MV-4-11 (cell line): ENCODE measurements around the gene MYD88.
"Not testable (repeated sequence)": the region's sequence is repeated elsewhere in the genome, so short reads cannot be mapped to it uniquely, and the experiment has no call there.

ENCODE experiments used
- DNase-seq: peaks from one replicate; lab custom pipeline; 2025; lab: John Stamatoyannopoulos, UW

Gene MYD88

GRCh38 chr3:38126121-38126892 is 12.2 kb upstream of the MYD88 start:
- DNase-seq: no peak

DNA sequence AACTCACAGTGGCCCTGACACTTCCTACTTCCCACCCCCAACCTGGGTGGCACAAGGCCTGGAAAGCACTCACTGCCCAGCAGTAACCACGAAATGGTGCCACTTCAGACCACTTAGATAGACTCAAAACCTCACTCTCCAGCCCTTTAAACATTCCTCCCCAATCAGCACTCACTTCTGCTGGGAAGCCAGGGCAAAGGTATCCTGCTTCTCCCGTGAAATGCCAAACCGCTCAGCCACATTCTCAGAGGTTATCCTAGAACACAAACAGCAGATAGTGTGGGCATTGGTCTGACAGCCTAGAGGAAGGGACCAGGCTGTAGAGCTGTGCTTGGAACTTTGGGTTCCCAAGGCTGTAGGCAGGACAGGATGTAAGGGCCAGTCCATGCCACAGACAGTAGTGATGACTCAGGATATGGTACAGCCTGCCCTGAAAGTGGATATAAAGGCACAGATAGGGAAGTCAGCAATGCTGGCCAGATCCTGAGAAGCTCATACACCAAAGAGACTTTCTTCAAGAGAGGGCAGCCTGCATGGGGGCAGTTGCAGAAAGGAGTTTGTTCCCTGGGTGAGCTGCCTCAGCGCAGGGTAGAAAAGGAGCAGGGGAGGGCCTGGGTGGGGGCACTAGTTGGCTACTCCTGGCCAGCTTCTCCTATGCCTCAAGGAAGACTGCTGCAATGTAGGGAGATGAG is 10.7 kb upstream of the MYD88 start:
- peak; percentile 22 for DNase-seq

DNA sequence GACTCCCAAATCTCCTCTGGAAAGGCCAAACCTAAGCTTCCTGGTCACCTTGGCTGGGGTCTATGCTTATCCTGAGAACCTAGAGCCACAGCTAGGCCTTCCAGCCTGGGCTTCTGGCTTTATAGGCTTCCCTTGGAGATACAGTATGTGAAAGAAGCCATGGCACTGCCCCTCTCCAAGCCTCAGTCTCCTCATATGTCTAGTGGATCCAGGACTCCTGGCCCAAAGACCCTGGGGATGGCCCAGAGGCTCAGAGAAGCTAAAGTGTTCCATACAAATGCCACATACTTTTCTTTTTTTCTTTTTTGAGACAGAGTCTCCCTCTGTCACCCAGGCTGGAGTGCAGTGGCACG is 10.2 kb upstream of the MYD88 start:
- no peak for DNase-seq

GRCh38 chr3:38129058-38129457 is 9.4 kb upstream of the MYD88 start:
- no peak for DNase-seq

- no peak for DNase-seq
These were observed 7.8 kb upstream of the MYD88 start for GRCh38 chr3:38130631-38131065.

GRCh38 chr3:38131621-38132369 is 6.7 kb upstream of the MYD88 start:
- no peak for DNase-seq

- no peak for DNase-seq
These were observed 5.3 kb upstream of the MYD88 start for GRCh38 chr3:38133209-38133556.

DNA sequence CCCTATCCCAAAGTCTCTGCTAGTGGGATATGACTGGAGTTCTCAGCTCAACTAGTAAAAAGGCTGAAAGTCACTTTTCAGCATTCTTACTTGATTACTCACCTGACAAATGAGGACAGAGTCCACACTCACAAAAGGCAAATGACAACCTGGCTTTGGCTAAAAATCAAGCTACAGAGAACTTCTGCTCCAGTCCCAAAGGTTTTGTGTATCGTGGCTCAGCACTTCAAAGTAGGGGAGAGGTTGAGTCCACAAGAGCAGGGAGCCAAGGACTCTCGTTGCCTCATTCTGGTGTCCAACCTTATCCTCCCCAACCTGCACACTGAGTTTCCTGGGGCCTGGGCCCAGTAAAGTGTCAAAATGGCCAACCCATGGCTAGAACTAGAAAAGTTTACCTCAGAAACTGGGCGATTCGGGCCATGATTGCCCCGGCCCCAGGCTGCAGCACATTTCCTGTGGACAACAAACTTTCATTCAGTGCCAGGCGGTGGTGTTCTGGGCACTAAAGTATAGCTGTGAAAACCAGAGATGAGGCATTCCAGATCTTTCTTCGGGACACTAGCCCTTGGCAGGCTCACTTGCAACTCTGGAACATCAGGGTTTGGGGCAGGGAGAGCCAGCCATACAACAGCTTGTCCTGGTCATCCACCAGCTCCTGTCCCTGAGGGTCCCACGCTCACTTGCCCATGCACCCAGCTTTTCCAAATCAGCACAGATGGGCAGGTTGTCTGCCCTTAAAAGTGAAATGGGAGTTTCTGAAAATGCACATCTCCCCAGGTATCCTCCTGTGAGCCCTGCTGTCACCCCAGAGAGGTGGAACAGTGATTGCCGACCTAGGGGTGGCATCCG is 4.7 kb upstream of the MYD88 start:
- DNase-seq: no peak

DNA sequence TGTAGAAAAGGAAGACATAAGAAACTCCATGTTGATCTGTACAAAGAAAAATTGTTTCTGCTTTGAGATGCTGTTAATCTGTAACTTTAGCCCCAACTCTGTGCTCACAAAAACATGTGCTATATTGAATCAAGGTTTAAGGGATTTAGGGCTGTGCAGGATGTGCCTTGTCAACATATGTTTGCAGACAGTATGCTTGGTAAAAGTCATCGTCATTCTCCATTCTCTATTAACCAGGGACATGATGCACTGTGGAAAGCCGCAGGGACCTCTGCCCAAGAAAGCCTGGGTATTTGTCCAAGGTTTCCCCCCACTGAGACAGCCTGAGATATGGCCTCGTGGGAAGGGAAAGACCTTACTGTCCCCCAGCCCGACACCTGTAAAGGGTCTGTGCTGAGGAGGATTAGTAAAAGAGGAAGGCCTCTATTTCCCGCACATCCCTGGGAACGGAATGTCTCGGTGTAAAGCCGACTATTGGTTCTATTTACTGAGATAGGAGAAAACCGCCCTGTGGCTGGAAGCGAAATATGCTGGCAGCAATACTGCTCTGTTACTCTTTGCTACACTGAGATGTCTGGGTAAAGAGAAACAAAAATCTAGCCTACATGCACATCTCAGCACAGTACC is 3.8 kb upstream of the MYD88 start:
- not testable (repeated sequence) for DNase-seq

DNA sequence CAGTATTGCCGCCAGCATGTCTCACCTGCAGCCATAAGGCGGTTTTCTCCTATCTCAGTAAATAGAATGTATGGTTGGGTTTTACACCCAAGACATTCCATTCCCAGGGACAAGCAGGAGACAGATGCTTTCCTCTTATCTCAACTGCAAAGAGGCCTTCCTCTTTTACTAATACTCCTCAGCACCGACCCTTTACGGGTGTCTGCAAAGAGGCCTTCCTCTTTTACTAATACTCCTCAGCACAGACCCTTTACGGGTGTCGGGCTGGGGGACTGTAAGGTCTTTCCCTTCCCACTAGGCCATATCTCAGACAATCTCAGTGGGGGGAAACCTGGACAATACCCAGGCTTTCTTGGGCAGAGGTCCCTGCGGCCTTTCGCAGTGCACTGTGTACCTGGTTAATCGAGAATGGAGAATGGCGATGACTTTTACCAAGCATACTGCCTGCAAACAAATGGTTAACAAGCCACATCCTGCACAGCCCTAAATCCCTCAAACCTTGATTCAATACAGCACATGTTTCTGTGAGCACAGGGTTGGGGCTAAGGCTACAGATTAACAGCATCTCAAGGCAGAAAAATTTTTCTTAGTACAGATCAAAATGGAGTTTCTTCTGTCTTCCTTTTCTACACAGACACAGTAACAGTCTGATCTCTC is 2.7 kb upstream of the MYD88 start:
- peak; percentile 63 for DNase-seq

GRCh38 chr3:38136393-38136776 is 2.1 kb upstream of the MYD88 start:
- DNase-seq: no peak

DNA sequence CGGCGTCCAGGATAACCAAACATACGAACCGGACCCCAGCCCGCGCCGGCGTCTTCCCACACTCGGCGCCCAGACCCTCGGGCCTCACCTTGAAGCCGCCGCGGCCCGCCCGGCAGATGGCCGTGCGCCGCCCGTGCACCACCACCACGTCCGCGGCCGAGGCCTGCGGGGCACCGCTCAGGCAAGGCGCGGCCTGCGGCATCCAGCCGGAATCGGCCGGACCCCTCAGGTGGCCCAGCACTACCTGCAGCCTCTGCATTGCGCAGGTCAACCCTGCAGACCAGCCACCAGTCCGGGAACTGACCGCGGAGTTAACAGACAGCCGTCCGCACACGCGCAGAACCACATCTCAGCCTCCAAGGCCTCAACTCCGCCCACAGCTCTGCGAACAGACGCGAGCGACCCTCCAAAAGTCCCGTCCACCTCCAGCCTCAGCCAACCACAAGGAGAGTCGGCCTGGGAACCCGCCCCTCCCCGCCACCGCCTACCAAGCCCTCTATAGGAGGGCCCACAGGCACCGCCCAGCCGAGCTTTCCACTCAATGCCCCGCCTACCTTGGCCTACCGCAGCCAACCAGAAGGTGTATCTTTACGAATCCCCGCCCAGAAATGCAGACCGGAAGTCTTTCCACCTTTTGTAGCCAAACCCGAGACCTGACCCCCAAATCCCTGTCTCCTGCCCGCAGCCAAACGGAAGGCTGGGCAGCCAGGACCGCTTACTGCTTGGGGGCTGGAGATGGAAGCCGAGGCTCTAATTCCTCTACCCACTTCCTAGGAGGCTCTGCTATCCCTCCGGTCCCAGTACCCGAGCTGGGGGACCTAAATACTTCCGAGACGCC is 1.5 kb upstream of the MYD88 start, which contains the start of gene ACAA1:
ACAA1 (minus strand) TSS at position 351 of the 838 bp plus-strand sequence; CDS start at position 259, 92 bp downstream.
- DNase-seq: peak; percentile 99

GRCh38 chr3:38137615-38138348 is 679 bp upstream of the MYD88 start:
- no peak for DNase-seq

- no peak for DNase-seq
These were observed 730 bp downstream of the MYD88 start for GRCh38 chr3:38139191-38139590.

DNA sequence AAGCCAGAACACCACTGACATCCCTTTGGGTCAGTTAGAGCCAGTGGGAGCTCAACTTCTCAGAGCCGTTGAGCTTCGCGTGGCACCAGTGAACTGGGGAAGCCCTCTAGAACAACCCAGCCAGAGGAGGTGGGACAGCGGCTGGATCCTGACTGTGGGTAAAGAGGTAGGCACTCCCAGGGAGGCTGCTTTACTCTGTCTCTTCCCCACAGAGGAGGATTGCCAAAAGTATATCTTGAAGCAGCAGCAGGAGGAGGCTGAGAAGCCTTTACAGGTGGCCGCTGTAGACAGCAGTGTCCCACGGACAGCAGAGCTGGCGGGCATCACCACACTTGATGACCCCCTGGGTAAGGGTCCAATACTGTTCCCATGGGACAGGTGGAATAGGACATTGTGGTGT is 1.2 kb downstream of the MYD88 start:
- DNase-seq: no peak

DNA sequence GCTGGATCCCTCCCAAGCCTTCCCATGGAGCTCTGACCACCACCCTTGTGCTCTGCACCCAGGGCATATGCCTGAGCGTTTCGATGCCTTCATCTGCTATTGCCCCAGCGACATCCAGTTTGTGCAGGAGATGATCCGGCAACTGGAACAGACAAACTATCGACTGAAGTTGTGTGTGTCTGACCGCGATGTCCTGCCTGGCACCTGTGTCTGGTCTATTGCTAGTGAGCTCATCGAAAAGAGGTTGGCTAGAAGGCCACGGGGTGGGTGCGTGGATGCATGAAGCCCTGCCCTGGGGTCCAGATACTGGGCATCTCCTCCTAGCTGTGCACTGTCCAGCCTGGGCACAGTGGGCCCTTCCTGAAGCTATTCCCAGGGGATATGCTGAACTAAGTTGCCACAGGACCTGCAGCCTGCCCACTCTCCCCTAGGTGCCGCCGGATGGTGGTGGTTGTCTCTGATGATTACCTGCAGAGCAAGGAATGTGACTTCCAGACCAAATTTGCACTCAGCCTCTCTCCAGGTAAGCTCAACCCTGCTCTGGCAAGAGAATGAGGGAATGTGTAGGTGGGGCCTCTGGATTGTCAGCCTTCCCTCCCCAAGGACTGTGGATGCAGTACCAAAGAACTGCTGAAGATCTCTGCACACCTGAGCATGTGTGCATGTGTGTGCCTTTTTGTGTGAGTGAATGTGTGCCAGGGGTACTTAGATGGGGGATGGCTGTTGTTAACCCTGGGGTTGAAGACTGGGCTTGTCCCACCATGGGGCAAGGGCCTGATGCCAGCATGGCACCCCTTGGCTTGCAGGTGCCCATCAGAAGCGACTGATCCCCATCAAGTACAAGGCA is 2.1 kb downstream of the MYD88 start:
- DNase-seq: no peak

DNA sequence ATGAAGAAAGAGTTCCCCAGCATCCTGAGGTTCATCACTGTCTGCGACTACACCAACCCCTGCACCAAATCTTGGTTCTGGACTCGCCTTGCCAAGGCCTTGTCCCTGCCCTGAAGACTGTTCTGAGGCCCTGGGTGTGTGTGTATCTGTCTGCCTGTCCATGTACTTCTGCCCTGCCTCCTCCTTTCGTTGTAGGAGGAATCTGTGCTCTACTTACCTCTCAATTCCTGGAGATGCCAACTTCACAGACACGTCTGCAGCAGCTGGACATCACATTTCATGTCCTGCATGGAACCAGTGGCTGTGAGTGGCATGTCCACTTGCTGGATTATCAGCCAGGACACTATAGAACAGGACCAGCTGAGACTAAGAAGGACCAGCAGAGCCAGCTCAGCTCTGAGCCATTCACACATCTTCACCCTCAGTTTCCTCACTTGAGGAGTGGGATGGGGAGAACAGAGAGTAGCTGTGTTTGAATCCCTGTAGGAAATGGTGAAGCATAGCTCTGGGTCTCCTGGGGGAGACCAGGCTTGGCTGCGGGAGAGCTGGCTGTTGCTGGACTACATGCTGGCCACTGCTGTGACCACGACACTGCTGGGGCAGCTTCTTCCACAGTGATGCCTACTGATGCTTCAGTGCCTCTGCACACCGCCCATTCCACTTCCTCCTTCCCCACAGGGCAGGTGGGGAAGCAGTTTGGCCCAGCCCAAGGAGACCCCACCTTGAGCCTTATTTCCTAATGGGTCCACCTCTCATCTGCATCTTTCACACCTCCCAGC is 2.9 kb downstream of the MYD88 start:
- DNase-seq: no peak

DNA sequence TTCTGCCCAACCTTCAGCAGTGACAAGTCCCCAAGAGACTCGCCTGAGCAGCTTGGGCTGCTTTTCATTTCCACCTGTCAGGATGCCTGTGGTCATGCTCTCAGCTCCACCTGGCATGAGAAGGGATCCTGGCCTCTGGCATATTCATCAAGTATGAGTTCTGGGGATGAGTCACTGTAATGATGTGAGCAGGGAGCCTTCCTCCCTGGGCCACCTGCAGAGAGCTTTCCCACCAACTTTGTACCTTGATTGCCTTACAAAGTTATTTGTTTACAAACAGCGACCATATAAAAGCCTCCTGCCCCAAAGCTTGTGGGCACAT is 3.5 kb downstream of the MYD88 start:
- DNase-seq: no peak
